HCT116 (cell line): ENCODE measurements around the gene DEPDC5. TPM values are rescaled to one million over a fixed set of nuclear protein-coding genes. Genes with fewer than 3 reads are reported as not detected.

Source experiments
- ATAC-seq: fragments of 200-7000 bp; cut with Tn5 transposase; 2 replicates; pipeline ENCODE4 v1.9.1; 2020; ENCODE audit warnings: mild to moderate bottlenecking, moderate library complexity
- BruUV-seq: library from RNA; stranded (reverse); fragments of 400-500 nt; replicated peaks from 2 replicates; lab custom pipeline; 2021; lab: Mats Ljungman, UMichigan
- CTCF ChIA-PET: fragments of 300-600 bp; sonication (Branson Sonifier 250); formaldehyde crosslinking; loops from one replicate; lab custom pipeline; 2021; ENCODE audit warnings: antibody characterized with exemption; lab: Charles Lee
- POLR2A ChIA-PET: fragments of 300-600, 350-600 bp; sonication (Branson Sonifier 250); formaldehyde crosslinking; loops from one replicate; lab custom pipeline; 2021; ENCODE audit warnings: antibody characterized with exemption; lab: Charles Lee
- RAD21 ChIA-PET, 2 experiments: fragments of 300-600 bp; sonication (Branson Sonifier 250); formaldehyde crosslinking; loops; one replicate each; lab custom pipeline; 2023; ENCODE audit warnings: low total read pairs in 2 of 2; ENCODE audit not compliant: uncharacterized antibody in 2 of 2, unreplicated experiment in 2 of 2, low non-redundant PET in 1 of 2; lab: Charles Lee
- DNase-seq: peaks from one replicate; pipeline ENCODE4 v3.0.0-alpha.2; 2010; ENCODE audit warnings: low read depth, low spot score
- H2AFZ ChIP-seq: fragments of 200-600 bp; shearing (Covaris generic), sonication (generic); 2 replicates; pipeline ENCODE4 v1.6.1; 2017; ENCODE audit warnings: low read depth, mixed run types, mixed read lengths, antibody characterized with exemption, low read length; ENCODE audit not compliant: poor library complexity, severe bottlenecking
- H3K27ac ChIP-seq: 2 replicates; pipeline ENCODE4 v1.5.1; 2012; ENCODE audit warnings: low read depth, low read length
- H3K27me3 ChIP-seq: fragments of 200-600 bp; sonication (generic); 2 replicates; pipeline ENCODE4 v1.6.1; 2016; ENCODE audit warnings: mixed run types, low read length, mixed read lengths; ENCODE audit not compliant: insufficient read depth
- H3K36me3 ChIP-seq, 2 experiments: fragments of 200-500 bp in 1 of 2; fragments of 200-600 bp in 1 of 2; sonication (Bioruptor generic) in 1 of 2; sonication (generic) in 1 of 2; 2 replicates each; pipeline versions ENCODE4 v1.5.1 to v1.6.1; 2014 to 2016; ENCODE audit warnings: low read length in 2 of 2, inconsistent platforms in 1 of 2, mixed read lengths in 1 of 2, mixed run types in 1 of 2; ENCODE audit not compliant: insufficient read depth in 2 of 2, control insufficient read depth in 1 of 2
- H3K4me1 ChIP-seq, 2 experiments: fragments of 200-600 bp in 1 of 2; sonication (generic) in 1 of 2; 2 replicates each; pipeline versions ENCODE4 v1.5.1 to v1.6.1; 2012 to 2017; ENCODE audit warnings: low read length in 2 of 2, inconsistent platforms in 1 of 2, mild to moderate bottlenecking in 1 of 2, mixed read lengths in 1 of 2, mixed run types in 1 of 2, moderate library complexity in 1 of 2; ENCODE audit not compliant: insufficient read depth in 2 of 2, control insufficient read depth in 1 of 2
- H3K4me2 ChIP-seq: fragments of 200-600 bp; sonication (generic); 2 replicates; pipeline ENCODE4 v1.6.1; 2017; ENCODE audit warnings: mixed run types, low read length, mixed read lengths
- H3K4me3 ChIP-seq, 2 experiments: fragments of 200-600 bp in 1 of 2; sonication (generic) in 1 of 2; replicated peaks in 1 of 2; 2 replicates each; pipeline ENCODE4 v1.5.1; 2011 to 2016; ENCODE audit warnings: low read length in 2 of 2, control low read depth in 1 of 2, low read depth in 1 of 2, mild to moderate bottlenecking in 1 of 2, mixed read lengths in 1 of 2, mixed run types in 1 of 2
- H3K79me2 ChIP-seq: fragments of 200-600 bp; sonication (generic); 2 replicates; pipeline ENCODE4 v1.6.1; 2017; ENCODE audit warnings: mild to moderate bottlenecking, mixed run types, low read length, moderate library complexity, mixed read lengths; ENCODE audit not compliant: insufficient read depth
- H3K9ac ChIP-seq: fragments of 200-600 bp; sonication (generic); 2 replicates; pipeline ENCODE4 v1.6.1; 2016; ENCODE audit warnings: low read length, mixed read lengths
- H3K9me2 ChIP-seq: fragments of 200-600 bp; sonication (generic), shearing (Covaris generic); 2 replicates; pipeline ENCODE4 v1.6.1; 2017; ENCODE audit warnings: mixed run types, mild to moderate bottlenecking, moderate library complexity; ENCODE audit not compliant: insufficient read depth
- H3K9me3 ChIP-seq, 2 experiments: fragments of 200-500 bp in 1 of 2; fragments of 200-600 bp in 1 of 2; sonication (Bioruptor generic) in 1 of 2; sonication (generic) in 1 of 2; 2 replicates each; pipeline ENCODE4 v1.6.1; 2014 to 2017; ENCODE audit warnings: low read length in 2 of 2, mixed read lengths in 2 of 2, inconsistent platforms in 1 of 2, low read depth in 1 of 2, mild to moderate bottlenecking in 1 of 2, mixed run types in 1 of 2, moderate library complexity in 1 of 2; ENCODE audit not compliant: control insufficient read depth in 1 of 2, insufficient read depth in 1 of 2
- H4K20me1 ChIP-seq: fragments of 200-600 bp; sonication (generic), shearing (Covaris generic); 2 replicates; pipeline ENCODE4 v1.6.1; 2017; ENCODE audit warnings: mixed run types, mild to moderate bottlenecking, moderate library complexity; ENCODE audit not compliant: insufficient read depth
- ATF3 ChIP-seq: IDR thresholded peaks from 2 replicates; pipeline ENCODE4 v1.6.1; 2012
- EGR1 ChIP-seq: IDR thresholded peaks from 2 replicates; pipeline ENCODE4 v1.6.1; 2012; ENCODE audit warnings: low read depth
- ELF1 ChIP-seq: IDR thresholded peaks from 2 replicates; pipeline ENCODE4 v1.6.1; 2012; ENCODE audit warnings: low read depth, borderline replicate concordance
- EZH2 ChIP-seq: fragments of 200-600 bp; sonication (generic); IDR thresholded peaks from 2 replicates; pipeline ENCODE4 v1.6.1; 2017; ENCODE audit warnings: antibody characterized with exemption, mixed run types
- FOSL1 ChIP-seq: IDR thresholded peaks from 2 replicates; pipeline ENCODE4 v1.6.1; 2012; ENCODE audit warnings: low read depth
- POLR2A ChIP-seq: IDR thresholded peaks from 2 replicates; pipeline ENCODE4 v1.7.0; 2011; ENCODE audit warnings: borderline replicate concordance; ENCODE audit not compliant: insufficient read depth, insufficient read length; ENCODE audit errors: extremely low read depth
- POLR2AphosphoS5 ChIP-seq: IDR thresholded peaks from 2 replicates; pipeline ENCODE4 v1.6.1; 2011; ENCODE audit warnings: mild to moderate bottlenecking, low read depth, low read length, moderate library complexity
- RAD21 ChIP-seq: IDR thresholded peaks from 2 replicates; pipeline ENCODE4 v1.6.1; 2012; ENCODE audit warnings: low read depth, mild to moderate bottlenecking
- SIN3A ChIP-seq: IDR thresholded peaks from 2 replicates; pipeline ENCODE4 v1.6.1; 2012; ENCODE audit warnings: low read depth
- SRF ChIP-seq: IDR thresholded peaks from 2 replicates; pipeline ENCODE4 v1.6.1; 2012; ENCODE audit warnings: low read depth
- TCF7L2 ChIP-seq: IDR thresholded peaks from 2 replicates; pipeline ENCODE4 v1.7.0; 2011; ENCODE audit warnings: borderline replicate concordance, inconsistent platforms; ENCODE audit not compliant: insufficient read depth, insufficient read length; ENCODE audit errors: extremely low read depth
- YY1 ChIP-seq: IDR thresholded peaks from 2 replicates; pipeline ENCODE4 v1.6.1; 2011; ENCODE audit warnings: low read length, low read depth, moderate library complexity, mild to moderate bottlenecking; ENCODE audit not compliant: insufficient replicate concordance; ENCODE audit errors: extremely low read depth
- ZBTB33 ChIP-seq: IDR thresholded peaks from 2 replicates; pipeline ENCODE4 v1.6.1; 2011; ENCODE audit warnings: mild to moderate bottlenecking, low read length, moderate library complexity; ENCODE audit not compliant: insufficient replicate concordance; ENCODE audit errors: extremely low read depth
- intact Hi-C: fragments of 100-400 bp; cut with micrococcal nuclease; formaldehyde crosslinking; loops from 2 replicates; pipeline ENCODE4 v1.10.0; 2022
- total RNA-seq: library from RNA; stranded (reverse); gene quantifications from one replicate; pipeline ENCODE4 v1.2.1, GENCODE V29; 2021; ENCODE audit not compliant: unreplicated experiment
- TF ChIP-seq, protein P1 (sequence below): IDR thresholded peaks from 2 replicates; pipeline ENCODE4 v1.6.1; 2012
- TF ChIP-seq, protein P2 (sequence below): IDR thresholded peaks from 2 replicates; pipeline ENCODE4 v1.6.1; 2012; ENCODE audit warnings: low read depth

The DEPDC5 gene
- total RNA-seq, 1 experiment from 2014 or later, result 35.0 TPM

DNA sequence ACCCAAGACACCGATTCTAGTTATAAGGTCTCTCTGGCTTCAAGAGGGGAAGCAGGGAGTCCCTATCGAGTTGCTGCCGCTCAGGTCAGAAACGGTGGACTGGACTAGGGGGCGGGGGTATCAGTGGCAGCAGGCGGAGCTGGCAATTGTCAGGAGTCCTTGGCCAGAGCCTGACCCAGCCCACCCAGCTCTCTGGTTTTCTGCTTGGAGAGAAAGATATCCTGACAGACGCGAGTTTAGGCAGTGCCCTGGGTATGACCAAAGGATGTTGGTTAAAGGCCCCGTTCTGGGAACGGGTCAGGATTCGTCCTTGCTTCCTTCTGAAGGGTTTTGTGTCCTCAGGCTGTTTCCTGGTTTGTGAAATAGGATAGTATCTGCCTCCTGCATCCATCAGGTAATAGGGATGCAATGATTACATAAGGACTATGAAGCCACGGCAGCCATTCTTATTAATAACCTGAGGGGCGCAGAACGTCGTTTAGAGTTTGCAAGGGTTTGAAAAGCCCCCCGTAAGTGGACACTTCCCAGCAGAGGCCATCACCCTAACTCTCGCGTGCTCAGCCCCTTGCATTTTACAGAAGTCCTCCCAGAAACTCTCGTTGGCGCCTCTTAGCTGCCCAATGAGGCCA lies 700 bp upstream of the DEPDC5 start:
- H3K4me1 ChIP-seq, result peaks cover 31 to 45% of the 10 kb centered on the region in 2 experiments; a peak in 3 of 4 replicates
- CTCF ChIA-PET, result interaction anchor here (1.8 to 2.4 kb wide), 2 partner anchors 87 to 217 kb away, joined by 6 to 8 read pairs; no protein-coding TSS in a partner anchor
- H3K79me2 ChIP-seq, result peaks cover 42% of the 10 kb centered on the region
- no peaks in the 10 kb centered on the region for H3K27me3 ChIP-seq
- ATAC-seq, result peak; percentile 26
- RAD21 ChIA-PET, result no interaction called here
- peak overlapping the region; percentile 92 for H3K27ac ChIP-seq
- H3K9ac ChIP-seq, result peak overlapping the region; percentile 79
- H3K4me3 ChIP-seq, result peak overlapping the region; percentile 45 to 77
- no peaks in the 10 kb centered on the region for H3K9me3 ChIP-seq
- no peaks in the 10 kb centered on the region for H4K20me1 ChIP-seq
- no peaks in the 10 kb centered on the region for H3K9me2 ChIP-seq
- no peak for DNase-seq
- H2AFZ ChIP-seq, result no peak overlapping the region
- H3K36me3 ChIP-seq, result 0 out of 4 replicates have a peak, but pooled peaks cover 0 to 7% of the 10 kb centered on the region in 2 experiments
- H3K4me2 ChIP-seq, result peak overlapping the region; percentile 89
- intact Hi-C loops, result loop anchor here (5.0 kb wide), 1 partner anchor 194 kb away; no protein-coding TSS in a partner anchor
- POLR2A ChIA-PET, result interaction anchor here (0.9 to 1.9 kb wide), 5 partner anchors 76 to 197 kb away, joined by 3 to 12 read pairs (median 3); partner anchors contain the start of gene PISD
- TF ChIP-seq SIN3A (no peak), ELF1 (no peak), ZBTB33 (no peak), FOSL1 (no peak), POLR2A (no peak), ATF3 (no peak), EGR1 (no peak), POLR2AphosphoS5 (no peak), SRF (no peak), RAD21 (no peak), EZH2 (no peak), YY1 (no peak), TCF7L2 (no peak)
- TF ChIP-seq, protein P1, sequence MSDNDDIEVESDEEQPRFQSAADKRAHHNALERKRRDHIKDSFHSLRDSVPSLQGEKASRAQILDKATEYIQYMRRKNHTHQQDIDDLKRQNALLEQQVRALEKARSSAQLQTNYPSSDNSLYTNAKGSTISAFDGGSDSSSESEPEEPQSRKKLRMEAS, result no peak
- TF ChIP-seq, protein P2, sequence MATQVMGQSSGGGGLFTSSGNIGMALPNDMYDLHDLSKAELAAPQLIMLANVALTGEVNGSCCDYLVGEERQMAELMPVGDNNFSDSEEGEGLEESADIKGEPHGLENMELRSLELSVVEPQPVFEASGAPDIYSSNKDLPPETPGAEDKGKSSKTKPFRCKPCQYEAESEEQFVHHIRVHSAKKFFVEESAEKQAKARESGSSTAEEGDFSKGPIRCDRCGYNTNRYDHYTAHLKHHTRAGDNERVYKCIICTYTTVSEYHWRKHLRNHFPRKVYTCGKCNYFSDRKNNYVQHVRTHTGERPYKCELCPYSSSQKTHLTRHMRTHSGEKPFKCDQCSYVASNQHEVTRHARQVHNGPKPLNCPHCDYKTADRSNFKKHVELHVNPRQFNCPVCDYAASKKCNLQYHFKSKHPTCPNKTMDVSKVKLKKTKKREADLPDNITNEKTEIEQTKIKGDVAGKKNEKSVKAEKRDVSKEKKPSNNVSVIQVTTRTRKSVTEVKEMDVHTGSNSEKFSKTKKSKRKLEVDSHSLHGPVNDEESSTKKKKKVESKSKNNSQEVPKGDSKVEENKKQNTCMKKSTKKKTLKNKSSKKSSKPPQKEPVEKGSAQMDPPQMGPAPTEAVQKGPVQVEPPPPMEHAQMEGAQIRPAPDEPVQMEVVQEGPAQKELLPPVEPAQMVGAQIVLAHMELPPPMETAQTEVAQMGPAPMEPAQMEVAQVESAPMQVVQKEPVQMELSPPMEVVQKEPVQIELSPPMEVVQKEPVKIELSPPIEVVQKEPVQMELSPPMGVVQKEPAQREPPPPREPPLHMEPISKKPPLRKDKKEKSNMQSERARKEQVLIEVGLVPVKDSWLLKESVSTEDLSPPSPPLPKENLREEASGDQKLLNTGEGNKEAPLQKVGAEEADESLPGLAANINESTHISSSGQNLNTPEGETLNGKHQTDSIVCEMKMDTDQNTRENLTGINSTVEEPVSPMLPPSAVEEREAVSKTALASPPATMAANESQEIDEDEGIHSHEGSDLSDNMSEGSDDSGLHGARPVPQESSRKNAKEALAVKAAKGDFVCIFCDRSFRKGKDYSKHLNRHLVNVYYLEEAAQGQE, result no peak
- TSS peak; percentile 68 for BruUV-seq
